Fibroblast of upper back skin (primary cell): ENCODE measurements around the gene ZDHHC14.
"Not testable (repeated sequence)": the region's sequence is repeated elsewhere in the genome, so short reads cannot be mapped to it uniquely, and the experiment has no call there.

Experiments used
- DNase-seq: peaks from one replicate; pipeline ENCODE4 v3.0.0-alpha.2; 2013

Gene ZDHHC14

DNA sequence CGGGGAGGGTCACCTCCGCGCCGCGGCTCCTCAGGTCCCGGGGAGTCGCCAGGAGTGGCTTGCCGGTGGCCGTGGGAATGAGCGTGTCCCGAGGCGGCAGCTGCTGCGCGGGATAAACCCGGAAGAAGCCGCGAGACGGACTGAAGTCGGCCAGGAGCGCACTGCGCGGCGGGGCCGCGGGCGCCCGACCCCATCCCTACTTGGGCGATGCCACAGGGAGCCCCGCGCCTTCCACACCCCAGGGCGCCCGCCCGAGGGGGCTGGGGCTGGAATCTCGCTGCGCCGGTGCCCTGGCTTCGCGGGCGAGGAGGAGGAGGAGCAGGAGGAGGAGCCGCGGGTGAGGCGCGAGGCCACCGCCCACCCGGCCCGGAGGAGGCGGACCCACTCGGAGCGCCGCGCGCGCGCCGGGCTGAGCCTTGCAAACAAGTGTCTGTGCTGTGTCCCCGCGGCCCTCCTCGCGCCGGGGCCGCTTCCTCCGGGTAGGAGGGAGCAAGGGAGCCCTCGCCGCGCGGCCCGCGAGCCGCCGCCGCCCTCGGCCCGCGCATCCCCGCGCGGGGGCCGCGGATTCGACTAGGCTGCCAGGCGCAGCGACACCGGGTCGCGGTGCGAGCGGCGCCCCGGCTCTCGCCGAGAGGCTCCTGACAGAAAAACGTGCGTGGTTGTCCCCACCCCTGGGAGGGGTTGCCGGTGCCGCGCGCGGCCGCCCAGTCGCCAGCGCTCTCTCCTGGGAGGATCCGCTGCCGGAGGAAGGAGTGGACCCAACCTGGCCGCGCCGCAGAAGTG is at the start of gene ZDHHC14:
Gene ZDHHC14 (plus strand): TSS at position 412 of the 783 bp plus-strand sequence.
- DNase-seq = peak; percentile 77

DNA sequence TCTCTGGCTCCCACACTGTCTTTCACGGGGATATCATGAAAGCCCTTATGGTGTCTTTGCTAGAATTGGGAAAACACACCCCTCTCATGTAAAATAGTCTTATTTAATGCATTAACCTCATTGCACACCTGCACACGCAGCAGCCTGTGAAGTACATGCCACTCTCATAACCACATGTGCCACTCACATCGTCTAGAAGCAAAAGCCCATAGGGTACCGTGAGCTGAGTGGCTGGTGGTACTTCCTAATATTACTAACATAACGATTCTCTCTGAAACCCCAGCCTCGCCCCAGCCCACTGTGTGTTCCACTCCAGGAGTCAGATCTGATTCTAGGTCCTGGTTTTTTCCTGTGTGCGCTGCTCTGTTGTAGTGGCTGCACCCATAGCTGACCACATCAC is 48.2 kb upstream of the ZDHHC14 start:
- DNase-seq = no peak

DNA sequence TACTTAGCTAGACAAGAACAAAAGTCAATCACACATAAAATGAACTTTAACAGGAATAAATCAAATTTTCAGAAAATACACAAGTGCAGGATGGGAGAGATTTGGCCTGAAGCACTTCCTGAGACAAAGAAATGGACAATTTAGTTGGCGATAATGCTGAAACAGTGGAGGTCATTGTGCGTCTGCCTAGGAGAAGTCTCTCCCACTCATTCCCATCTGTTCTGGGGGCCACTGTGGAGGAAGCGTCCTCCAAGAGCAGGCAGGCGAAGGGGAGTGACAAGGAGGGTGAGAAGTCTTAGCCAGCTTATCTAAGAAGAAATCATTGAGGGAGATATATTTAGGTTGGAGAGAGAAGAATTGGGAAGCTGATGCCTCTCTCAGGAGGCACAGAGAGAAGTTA is 47.5 kb upstream of the ZDHHC14 start:
- DNase-seq = no peak

DNA sequence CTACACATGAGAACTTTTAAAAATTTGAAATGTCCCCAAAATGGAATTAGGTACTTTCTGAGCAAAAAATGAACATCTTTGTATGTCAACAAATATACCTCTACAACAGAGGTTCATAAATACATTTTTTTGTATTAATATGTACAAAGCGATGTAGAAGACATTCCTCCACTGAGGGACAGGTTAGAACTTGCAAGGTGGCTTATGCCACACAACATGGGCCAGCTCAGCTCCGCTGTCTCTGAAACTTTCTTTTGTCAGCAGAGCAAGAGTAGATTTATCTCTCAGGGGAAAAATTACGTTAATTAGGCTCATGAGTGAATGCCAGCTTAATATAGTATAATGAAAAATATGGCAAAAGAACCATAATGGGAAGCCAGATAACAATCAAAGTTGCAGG is 47.0 kb upstream of the ZDHHC14 start:
- no peak for DNase-seq

DNA sequence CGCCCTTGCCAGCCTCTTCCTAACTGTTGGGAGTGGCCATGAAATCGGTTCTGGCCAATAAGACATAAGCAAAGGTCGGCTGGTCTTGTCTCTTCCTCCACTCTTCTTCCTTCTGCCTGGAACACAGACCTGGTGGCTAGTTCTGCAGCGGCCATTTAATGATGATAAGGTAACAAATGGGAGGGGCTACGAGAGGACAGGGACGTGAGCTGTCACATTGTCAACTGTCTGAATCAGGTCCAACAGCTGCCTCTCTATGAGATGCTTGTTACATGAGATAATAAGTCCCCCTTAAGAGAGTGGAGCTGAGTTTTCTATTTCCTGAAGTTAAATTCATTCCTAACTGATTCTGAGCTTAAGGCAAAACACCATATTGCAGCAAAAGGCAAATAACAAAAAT is 45.2 kb upstream of the ZDHHC14 start:
- DNase-seq = no peak

DNA sequence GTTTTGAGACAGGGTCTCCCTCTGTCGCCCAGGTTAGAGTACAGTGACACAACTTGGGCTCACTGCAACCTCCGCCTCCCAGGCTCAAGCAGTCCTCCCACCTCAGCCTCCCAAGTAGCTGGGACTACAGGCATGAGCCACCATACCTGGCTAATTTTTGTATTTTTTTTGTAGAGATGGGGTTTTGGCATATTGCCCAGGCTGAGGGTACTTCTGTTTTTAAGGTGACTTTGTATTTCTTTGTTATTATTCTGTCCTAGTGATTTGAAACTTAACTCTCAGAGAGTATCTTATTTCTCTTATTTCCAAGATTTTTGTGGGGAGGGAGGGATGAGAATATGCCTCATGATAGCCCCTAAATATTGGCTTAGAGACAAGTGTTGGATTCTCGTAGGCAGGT is 43.7 kb upstream of the ZDHHC14 start:
- DNase-seq = not testable (repeated sequence)

DNA sequence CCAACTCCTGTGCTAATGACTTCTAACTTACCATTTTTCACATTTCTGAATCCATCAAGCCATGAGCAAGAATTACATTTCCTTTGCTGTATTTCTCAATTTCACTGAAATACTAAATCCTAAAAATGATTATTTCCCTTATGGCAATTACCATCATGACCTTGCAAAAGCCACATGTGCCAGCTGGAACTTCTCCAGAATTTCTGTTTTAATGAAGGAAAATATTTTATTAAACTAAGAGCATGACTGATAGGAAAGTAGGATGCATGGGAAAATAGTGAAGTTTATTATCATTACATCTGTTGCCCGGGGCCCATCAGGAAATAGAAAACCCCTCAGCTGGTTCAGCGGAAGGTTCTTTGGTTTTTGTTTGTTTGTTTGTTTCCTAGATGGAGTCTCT is 43.2 kb upstream of the ZDHHC14 start:
- no peak for DNase-seq

DNA sequence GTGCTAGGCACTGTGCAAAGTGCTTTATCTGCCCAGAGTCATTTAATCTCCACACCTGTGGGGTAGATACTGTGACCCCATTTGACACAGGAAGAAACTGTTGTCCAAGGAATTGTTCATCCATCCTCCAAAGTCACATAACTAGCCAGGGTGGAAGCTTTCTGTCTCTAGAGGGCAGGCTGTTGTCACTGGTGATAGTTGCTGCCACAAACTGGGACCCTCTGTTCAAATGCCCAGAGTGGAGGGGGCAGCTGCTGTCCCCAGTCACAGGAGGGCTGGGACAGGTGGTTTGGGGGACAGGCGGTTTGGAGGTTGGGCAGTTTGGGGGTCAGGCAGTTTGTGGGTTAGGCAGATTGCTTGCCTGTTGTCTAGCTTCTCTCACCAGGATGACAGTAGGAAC is 41.6 kb upstream of the ZDHHC14 start:
- DNase-seq = no peak

DNA sequence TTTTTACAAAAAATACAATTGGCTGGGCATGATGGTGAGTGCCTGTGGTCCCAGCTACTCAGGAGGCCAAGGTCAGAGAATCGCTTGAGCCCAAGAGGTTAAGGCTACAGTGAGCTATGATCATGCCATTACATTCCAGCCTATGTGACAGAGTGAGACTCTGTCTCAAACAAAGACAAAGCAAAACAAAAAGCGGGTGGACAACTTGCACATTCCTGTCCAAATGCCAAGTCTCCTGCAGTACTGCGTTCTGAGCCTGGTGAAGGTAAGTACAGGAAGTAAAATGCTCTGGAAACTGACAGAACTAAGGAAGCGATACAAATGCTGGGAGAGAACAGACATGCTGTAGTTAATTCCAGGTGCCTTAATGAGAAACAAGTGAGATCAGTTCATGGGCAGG is 37.3 kb upstream of the ZDHHC14 start:
- DNase-seq = no peak

DNA sequence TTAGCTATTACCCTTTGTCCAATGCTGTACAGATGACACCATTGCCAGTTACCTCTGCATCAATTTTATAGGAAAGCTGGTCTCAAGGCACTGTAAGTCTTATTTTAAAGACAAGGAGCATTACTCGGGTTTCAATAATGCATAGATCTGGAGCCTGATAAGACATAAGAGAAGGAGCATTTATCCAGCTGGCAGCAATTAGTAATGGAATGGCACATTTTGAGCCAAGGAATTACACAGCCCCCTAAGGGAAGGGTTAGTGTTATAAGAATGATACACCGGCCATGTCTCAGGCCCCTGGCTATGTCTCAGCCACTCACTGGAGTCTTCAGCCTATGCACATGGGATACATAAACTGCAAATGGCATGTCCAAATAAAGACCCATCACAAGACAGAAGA is 34.6 kb upstream of the ZDHHC14 start:
- DNase-seq = peak; percentile 7

DNA sequence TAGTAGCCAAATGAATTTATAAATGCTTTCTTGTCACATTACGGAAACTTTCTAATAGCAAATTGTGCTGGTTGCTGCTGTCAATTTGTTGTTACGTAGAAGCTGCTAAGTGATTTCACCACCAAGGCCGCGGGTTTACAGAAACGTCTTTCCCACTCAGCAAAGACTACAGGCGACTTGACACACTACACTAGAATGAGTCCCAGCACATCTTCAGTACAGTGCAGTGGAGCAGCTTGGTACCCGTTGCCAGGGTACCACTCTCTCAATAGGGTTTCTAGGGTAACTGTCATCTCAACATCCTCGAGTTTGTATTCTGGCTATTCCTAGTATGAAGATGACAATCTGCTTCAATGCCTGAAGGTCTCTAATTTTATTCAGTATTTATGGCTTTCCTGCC is 22.7 kb upstream of the ZDHHC14 start:
- no peak for DNase-seq

DNA sequence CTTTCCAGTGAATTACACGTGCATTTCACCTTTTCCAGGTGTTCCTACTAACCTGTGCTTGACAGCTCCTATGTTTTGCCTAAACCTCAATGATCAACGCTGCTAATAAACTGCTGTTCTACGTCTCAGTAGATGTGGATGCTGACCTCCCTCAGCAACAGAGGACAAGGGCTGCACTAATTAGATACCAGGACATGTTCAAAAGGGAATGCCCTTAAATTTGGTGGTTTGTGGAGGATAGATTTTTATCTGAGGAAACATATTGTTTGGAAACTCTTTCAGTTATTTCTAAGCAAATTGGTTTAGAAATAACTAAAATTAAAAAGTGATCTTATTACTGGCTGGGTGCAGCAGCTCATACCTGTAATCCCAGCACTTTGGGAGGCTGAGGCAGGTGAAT is 19.1 kb upstream of the ZDHHC14 start:
- DNase-seq = no peak

DNA sequence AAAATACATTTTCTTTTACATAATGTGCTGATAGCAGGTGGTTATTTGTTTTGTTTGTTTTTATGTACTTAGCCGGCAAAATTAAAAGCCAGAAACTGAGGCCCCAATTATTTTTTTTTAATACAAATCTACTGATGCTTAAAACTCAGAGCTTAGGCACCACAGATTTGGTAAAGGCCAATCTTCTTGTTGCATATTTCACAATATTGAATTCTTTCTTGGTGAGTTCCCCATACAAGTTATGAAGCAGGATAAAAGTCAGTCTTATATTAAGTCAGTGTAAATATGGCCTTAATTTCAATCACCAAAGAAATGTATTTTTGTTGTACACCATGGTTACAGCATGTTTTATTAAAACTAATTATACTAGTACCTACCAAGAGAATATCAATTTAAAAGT is 16.3 kb upstream of the ZDHHC14 start:
- DNase-seq = no peak

DNA sequence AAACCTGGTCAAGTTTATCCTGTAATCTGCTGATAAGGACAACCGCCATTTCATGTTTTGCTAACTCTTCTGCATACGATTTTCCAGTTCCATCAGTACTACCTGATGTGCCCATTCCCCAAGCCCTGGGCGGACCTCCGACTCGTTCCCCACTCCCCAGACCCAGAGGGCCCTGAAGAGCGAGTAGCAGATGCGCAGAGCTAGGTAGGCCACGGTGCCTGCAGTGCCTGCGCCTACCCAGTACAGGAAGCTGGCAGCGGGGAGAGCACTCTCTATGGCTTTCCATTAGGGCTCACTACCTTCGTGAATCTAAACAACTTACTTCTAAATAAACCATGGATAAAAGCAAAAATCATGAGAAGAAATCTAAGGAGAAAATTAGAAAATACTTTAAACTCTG is 14.3 kb upstream of the ZDHHC14 start:
- no peak for DNase-seq

DNA sequence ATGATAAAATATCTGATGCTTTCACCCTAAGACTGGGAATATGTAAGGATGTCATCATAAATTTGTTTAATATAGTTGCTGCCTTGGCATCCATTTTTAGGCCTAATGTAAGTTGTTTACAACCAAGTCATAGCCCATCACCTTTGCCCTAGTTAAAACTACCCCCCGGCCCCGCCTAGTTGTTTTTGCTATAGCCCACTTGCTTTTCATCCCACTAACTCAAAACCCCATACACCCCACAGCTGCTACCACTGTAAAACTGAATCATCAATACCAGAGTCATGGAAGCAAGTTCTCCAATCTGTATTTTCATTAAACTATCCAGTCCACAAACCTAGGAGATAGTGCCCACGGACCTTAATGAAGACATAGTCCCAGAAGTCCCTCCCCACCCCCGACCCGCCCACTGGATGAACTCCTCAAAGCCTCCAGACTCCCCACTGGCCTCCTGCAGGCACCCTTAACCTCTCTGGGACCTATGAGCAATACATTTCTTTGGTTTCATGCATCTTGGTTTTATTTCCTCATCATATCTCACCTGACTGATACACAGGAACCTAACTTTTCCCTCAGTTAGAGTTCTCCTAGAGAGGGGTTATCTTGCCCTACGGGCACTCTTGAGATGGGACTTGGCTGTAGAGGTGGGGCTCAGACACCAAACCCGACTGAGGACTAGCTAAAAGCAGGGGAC is 12.5 kb upstream of the ZDHHC14 start:
- no peak for DNase-seq

DNA sequence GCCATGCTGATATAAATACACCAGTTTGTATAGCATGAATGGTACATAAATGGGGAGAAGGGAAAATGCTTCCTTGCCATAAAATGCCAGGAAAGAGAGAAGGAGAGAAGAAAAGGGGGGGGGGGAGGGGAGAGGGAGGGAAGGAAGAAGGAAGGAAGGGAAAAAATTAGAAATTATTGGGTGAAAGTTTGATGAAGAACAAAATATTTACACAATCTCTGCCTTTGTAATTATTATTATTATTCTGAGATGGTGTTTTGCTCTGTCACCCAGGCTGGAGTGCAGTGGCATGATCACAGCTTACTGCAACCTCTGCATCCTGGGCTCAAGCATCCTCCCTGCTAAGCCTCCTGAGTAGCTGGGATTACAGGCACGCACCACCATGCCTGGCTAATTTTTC is 10.2 kb upstream of the ZDHHC14 start:
- no peak for DNase-seq

DNA sequence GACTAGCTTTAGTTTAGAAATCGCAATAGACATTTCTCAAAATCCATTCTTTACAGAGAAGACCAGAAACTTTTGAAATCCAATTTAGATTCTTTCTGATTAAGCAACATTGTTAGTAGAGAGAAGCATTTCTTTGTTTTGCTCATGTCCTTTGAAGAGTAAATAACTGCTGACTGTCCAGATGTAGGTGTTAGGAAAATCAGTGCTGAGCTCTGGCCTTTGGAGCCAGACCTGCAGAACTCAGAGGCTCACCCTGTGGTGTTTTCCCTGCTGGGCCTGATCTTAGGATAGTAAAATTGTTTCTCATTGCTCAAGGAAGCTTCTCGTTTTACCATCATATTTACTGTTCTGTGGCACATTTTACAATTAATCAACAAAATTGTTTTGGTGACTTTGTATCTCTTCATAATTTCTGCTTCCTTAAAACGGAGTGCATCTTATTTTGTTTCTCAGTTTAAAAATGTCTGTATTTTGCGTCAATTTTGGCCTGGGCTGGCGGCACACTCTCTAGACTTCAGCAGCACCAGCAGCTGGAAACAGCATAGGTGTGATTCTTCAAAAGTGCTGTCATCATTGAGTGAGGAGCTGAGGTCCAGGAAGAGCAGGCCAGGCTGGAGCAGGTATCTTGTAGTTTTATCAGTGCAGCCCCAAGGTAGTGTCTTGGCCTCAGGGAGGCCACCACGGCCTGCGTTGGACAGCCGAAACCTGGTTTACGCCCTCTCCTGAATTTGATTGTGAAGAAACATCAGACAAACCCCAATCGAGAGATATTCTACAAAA is 8.3 kb upstream of the ZDHHC14 start:
- no peak for DNase-seq

DNA sequence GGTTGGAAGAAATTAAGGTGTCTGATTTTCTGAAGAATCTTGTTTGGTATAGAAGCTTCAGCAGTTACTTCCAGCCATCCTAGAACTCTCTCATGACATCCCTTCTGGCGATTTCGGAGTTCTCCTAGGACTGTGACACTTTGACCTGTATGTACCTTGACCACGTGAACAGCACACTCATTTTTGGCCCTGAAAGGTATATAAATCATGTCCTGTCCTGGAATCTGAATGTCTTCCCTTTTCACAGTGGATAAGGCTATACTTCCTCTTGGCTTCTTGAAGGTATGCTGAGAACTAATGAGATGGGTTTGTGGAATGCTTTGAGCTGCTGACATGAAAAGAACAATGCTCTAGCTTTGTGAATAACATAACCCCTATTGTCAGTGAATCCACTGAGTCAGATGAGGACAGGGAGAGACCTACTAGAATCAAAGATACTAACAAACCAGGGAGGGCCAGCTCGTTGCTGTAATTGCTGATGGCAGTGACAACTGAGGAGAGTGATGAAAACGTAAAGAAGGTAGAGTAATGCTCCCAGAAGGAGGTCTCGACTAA is 6.0 kb upstream of the ZDHHC14 start:
- DNase-seq = peak; percentile 15

DNA sequence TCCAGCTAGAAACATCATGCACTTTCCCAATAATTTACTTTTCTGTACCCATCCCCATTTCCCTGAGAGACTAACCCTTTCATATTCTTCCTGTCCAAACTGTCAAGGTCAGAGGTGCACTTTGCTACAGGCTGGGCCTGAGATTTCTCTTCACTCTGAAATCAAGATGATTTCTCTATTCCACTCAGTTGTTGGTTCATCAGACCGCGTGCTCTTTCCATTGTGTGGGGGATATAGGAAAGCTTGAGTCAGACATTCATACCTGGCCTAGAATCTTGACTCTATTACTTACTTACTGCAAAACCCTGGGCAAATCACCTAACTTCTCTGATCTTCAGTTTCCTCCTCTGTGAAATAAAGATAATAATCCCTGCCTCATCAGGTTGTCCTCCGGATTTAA is 4.7 kb upstream of the ZDHHC14 start:
- no peak for DNase-seq

DNA sequence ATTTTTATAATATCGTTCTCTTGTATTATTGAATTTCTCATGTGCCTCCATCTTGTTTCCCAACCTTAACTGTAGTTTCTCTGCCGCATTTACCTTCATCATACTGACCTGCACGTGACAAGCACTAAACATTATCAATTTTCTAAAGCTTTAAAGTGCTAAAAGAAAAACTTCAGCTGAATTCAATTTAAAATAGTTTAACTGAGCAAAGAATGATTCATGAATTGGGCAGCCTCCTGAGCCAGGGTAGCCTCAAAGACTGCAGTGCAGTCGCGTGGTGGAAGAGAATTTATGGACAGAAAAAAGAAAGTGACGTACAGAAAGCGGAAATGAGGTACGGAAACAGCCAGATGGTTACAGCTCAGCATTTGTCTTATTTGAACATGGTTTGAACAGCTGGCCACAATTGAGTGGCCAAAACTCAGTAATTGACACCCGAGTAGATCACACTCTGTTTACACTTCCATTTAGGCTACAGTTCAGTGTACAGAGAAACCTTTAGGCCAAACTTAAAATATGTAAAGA is 4.2 kb upstream of the ZDHHC14 start:
- DNase-seq = peak; percentile 60

DNA sequence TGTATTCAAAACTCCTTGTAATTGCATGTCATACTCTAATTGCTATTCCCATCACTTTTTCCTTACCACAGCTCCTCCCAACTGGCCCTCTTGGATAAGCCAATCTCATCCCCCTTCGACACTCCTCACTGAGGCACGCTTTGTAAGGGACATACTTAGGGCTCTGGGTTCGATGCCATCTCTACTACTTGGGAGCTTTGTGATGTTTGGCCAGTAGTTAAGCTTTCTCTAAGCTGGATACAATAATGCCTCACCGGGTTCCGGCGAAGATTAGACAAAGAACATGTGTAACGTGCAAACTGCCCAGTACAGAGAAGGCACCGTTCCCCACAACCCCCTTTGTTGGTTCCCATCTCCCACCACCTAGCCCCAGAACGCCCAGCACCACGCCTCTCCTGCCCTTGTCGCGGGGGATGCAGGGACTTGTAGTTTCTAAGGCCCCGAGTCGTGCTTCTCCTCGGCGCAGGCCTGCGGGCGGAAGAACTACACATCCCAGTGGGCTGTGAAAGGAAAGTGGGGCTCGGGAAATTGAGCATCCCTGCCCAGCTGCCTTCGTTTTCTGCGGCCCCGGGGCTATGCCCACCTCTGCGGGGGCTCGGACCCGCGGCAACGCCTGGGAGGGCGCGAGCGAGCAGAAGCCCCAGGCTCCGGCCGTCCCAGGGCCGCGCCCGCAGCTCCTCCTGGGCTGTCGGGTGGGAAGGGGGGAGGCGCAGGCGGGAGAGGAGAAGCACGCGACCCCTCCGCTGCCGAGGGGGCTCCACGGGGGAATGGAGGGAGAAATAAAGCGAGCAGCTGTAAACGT is 1.1 kb upstream of the ZDHHC14 start:
- DNase-seq = peak; percentile 91

DNA sequence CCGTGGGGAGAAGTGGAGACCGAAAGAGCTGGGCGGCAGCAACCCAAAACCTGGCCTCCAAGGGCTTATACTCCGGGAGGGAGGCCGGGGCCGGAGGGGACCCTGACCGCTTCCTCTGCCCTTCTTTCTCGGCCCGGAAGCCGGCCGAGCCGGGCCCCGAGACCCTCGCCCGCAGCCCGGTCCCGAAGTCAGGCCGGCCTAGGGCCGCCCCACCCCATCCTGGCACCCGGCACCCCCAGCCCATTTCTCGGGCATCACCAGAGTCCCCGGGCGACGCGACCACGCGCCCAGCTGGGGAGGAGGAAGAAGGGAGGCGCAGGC is 572 bp upstream of the ZDHHC14 start:
- DNase-seq = no peak
